ENCODE results near the gene LYRM2. TPM values are rescaled to one million over a fixed set of nuclear protein-coding genes. Genes with fewer than 3 reads are reported as not detected.

The LYRM2 gene
- total and polyA plus RNA-seq, 2 of the 8 experiments (the other 6 are each of a cell fraction or from before 2014, with no cell fraction given), result 7.3 to 25.7 TPM

GRCh38 chr6:89542081-89542857, 96.3 kb downstream of the LYRM2 start:
- no peak overlapping the region for H3K4me2 ChIP-seq (ENCODE audit: insufficient read depth in 1 of 2, low read depth in 2 of 2, low read length in 2 of 2)
- no peak overlapping the region for H3K27ac ChIP-seq (ENCODE audit: low read depth, low read length)
- H3K79me2 ChIP-seq (ENCODE audit: control insufficient read depth in 1 of 2, insufficient read depth in 2 of 2, low read length in 2 of 2), result no peaks in the 10 kb centered on the region
- H3K9ac ChIP-seq (replicated peaks in 1 of 4; ENCODE audit: extremely low read depth in 1 of 4, low read depth in 3 of 4, low read length in 3 of 4), result no peak overlapping the region
- no peaks in the 10 kb centered on the region for H3K36me3 ChIP-seq (ENCODE audit: control insufficient read depth in 2 of 4, insufficient read depth in 4 of 4, low read length in 3 of 4)
- no peak overlapping the region for H4K91ac ChIP-seq (replicated peaks; ENCODE audit: insufficient read length, low read length)
- H3K9me3 ChIP-seq (ENCODE audit: insufficient read depth in 2 of 2, low read depth in 1 of 2, low read length in 1 of 2), result no peaks in the 10 kb centered on the region
- FAIRE-seq (no peak), DNase-seq (ENCODE audit: low read depth in 1 of 2, low spot score in 2 of 2) (no peak)
- H4K8ac ChIP-seq (ENCODE audit: extremely low read depth, insufficient read depth, low read length), result no peak overlapping the region
- no peaks in the 10 kb centered on the region for H3K23me2 ChIP-seq (ENCODE audit: low read depth, low read length)
- peaks cover 0 to 1% (median 0%) of the 10 kb centered on the region in 4 experiments; a peak in 1 of 7 replicates for H3K4me1 ChIP-seq (replicated peaks in 1 of 4; ENCODE audit: control insufficient read depth in 3 of 4, insufficient read depth in 4 of 4, low read length in 3 of 4)
- CTCF ChIA-PET (ENCODE audit: partially characterized antibody), result interaction anchor here (0.7 to 1.3 kb wide), 2 partner anchors 31 to 110 kb away, joined by 3 to 4 read pairs; no protein-coding TSS in a partner anchor
- no peak overlapping the region for H2BK15ac ChIP-seq (ENCODE audit: low read length)
- 93% methylated on average over 12 of the region's 12 CpGs; no CpG with 5 or more reads in 1 of the 2 experiments for WGBS, 2 experiments (ENCODE audit: extremely low coverage in 1 of 2, insufficient coverage in 1 of 2, insufficient read length in 1 of 2, insufficient replicate concordance in 2 of 2, low coverage in 1 of 2, low lambda C conversion rate in 2 of 2, missing lambda C conversion rate in 1 of 2)
- no peak overlapping the region for H2AFZ ChIP-seq (ENCODE audit: low read length)
- no peaks in the 10 kb centered on the region for H4K20me1 ChIP-seq (replicated peaks in 1 of 2; ENCODE audit: control insufficient read depth in 1 of 2, insufficient read depth in 2 of 2, low read length in 2 of 2)
- H3K14ac ChIP-seq (ENCODE audit: insufficient read length), result no peak overlapping the region
- no peak overlapping the region for H2BK20ac ChIP-seq (ENCODE audit: low read length)
- no peak overlapping the region for H3K4me3 ChIP-seq (ENCODE audit: extremely low read depth in 1 of 4, insufficient read depth in 2 of 4, low read depth in 3 of 4, low read length in 4 of 4)
- H3K18ac ChIP-seq (ENCODE audit: extremely low read depth, low read length), result no peak overlapping the region
- H3K79me1 ChIP-seq (ENCODE audit: low read depth, low read length), result no peaks in the 10 kb centered on the region
- no peak overlapping the region for H3K4ac ChIP-seq (replicated peaks; ENCODE audit: insufficient read length, low read depth, low read length)
- H2AK5ac ChIP-seq (ENCODE audit: low read depth, low read length), result no peak overlapping the region
- H4K5ac ChIP-seq (ENCODE audit: insufficient read length, low read depth, low read length), result no peak overlapping the region
- H3K56ac ChIP-seq (replicated peaks; ENCODE audit: insufficient read length, low read depth, low read length), result no peak overlapping the region
- H2BK120ac ChIP-seq (replicated peaks; ENCODE audit: low read depth, low read length), result no peak overlapping the region
- no peak overlapping the region for H3K23ac ChIP-seq (ENCODE audit: insufficient read length)
- POLR2A ChIA-PET (ENCODE audit: partially characterized antibody), result no interaction called here
- H2BK5ac ChIP-seq (ENCODE audit: low read depth, low read length), result no peak overlapping the region
- H3K27me3 ChIP-seq (replicated peaks in 1 of 4; ENCODE audit: control insufficient read depth in 3 of 4, extremely low read depth in 1 of 4, insufficient read depth in 3 of 4, low read length in 3 of 4), result no peaks in the 10 kb centered on the region
- no peak overlapping the region for H2BK12ac ChIP-seq (ENCODE audit: low read depth, low read length)
- TF ChIP-seq MAX (IDR thresholded peaks at IDR 0.05) (no peak), SIX5 (IDR thresholded peaks at IDR 0.05; ENCODE audit: low read depth, low read length) (no peak), BACH1 (IDR thresholded peaks at IDR 0.05; ENCODE audit: low read length) (no peak), CTBP2 (IDR thresholded peaks at IDR 0.05; ENCODE audit: borderline replicate concordance, insufficient read depth, insufficient read length, low read length) (no peak), BRCA1 (IDR thresholded peaks at IDR 0.05; ENCODE audit: low read depth, low read length) (no peak), POU5F1 (IDR thresholded peaks at IDR 0.05; ENCODE audit: low read depth, low read length) (no peak), TEAD4 (IDR thresholded peaks at IDR 0.05; ENCODE audit: low read depth, low read length) (no peak), EGR1 (IDR thresholded peaks at IDR 0.05; ENCODE audit: borderline replicate concordance, low read depth, low read length) (no peak), SP2 (IDR thresholded peaks at IDR 0.05; ENCODE audit: low read length) (no peak), CEBPB (IDR thresholded peaks at IDR 0.05; ENCODE audit: low read depth, low read length) (no peak), SP1 (IDR thresholded peaks at IDR 0.05; ENCODE audit: low read depth, low read length) (no peak), YY1 (IDR thresholded peaks at IDR 0.05; ENCODE audit: low read depth, low read length) (no peak), POLR2AphosphoS5 (IDR thresholded peaks at IDR 0.05; ENCODE audit: low read depth, low read length) (no peak)
